Subcutaneous adipose tissue (tissue), 4 donors: Measurements from ENCODE around the gene MS4A8. TPM values are rescaled to one million over a fixed set of nuclear protein-coding genes. Genes with fewer than 3 reads are reported as not detected.

Experiments
- CTCF ChIP-seq: fragments of 450-650 bp; IDR thresholded peaks from one replicate; pipeline ENCODE4 v1.5.1; 2016; ENCODE audit warnings: low read depth, mild to moderate bottlenecking, control low read depth, antibody characterized with exemption, moderate library complexity
- total RNA-seq, 4 donors: library from RNA; depleted of rRNA; stranded (reverse); fragments of >200 nt; gene quantifications; one replicate each; pipeline ENCODE4 v1.1.0, GENCODE V29; 2016

The MS4A8 gene
- total RNA-seq, 4 donors from 2014 or later = not detected

GRCh38 chr11:60747359-60747873 is 48.0 kb downstream of the MS4A8 start:
- TF ChIP-seq CTCF = no peak

DNA sequence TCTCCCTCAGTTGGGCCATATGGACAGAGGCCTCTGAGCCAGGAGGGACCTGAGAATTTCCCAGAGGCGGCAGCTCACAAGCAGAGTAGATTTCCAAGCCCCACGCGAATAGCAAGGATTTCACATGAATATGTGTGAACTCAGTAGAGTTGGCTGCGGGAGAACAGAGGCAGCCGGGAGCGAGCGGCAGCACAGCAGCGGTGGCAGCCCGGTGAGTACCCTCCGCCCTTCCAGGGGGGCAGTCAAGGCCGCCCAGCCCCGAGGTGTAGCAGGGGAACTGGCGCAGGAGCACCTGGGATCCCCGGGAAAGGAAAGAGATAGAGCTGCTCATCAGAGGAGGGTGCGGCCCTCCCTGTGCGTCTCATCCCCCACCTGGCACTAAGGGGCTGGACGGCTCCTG is 48.8 kb downstream of the MS4A8 start:
- no peak for TF ChIP-seq CTCF

GRCh38 chr11:60748821-60749220 is 49.4 kb downstream of the MS4A8 start:
- TF ChIP-seq CTCF = no peak

- no peak for TF ChIP-seq CTCF
Measured at GRCh38 chr11:60750911-60751310, 51.5 kb downstream of the MS4A8 start.

- TF ChIP-seq CTCF = no peak
Measured at GRCh38 chr11:60753309-60753708, 53.9 kb downstream of the MS4A8 start.

GRCh38 chr11:60754887-60755286 is 55.5 kb downstream of the MS4A8 start:
- TF ChIP-seq CTCF = no peak

- TF ChIP-seq CTCF = no peak
Measured at GRCh38 chr11:60756307-60757032, 57.1 kb downstream of the MS4A8 start, which contains the start of gene MS4A15. Gene MS4A15 (plus strand): TSS chr11:60756867. CDS start chr11:60763734, 6,867 bp downstream.
